ENCODE results near the gene JMJD8.
A peak's percentile ranks its signal among the peaks of the same experiment; 100 is the strongest.

The JMJD8 gene

GRCh38 chr16:726438-727290, 42.5 kb upstream of the JMJD8 start, which contains the start of the genes CCDC78 and HAGHL:
CCDC78 (minus strand) TSS chr16:726443; CDS start chr16:726367, 76 bp downstream.
HAGHL (plus strand) TSS chr16:727106; CDS start chr16:727510, 404 bp downstream.
- peaks cover 6% of the 10 kb centered on the region; the same call in 1 of the 2 replicates for H3K79me2 ChIP-seq (ENCODE audit: low read length)
- peak within 1 kb of the TSS; percentile 96 for H3K4me3 ChIP-seq (ENCODE audit: low read length)
- H3K9me3 ChIP-seq (replicated peaks; ENCODE audit: insufficient read depth, low read length), result no peaks in the 10 kb centered on the region
- no peaks in the 10 kb centered on the region for H3K36me3 ChIP-seq (replicated peaks; ENCODE audit: insufficient read depth, low read length)
- H3K9me2 ChIP-seq (replicated peaks; ENCODE audit: insufficient read depth, low read length), result no peaks in the 10 kb centered on the region
- H3K9ac ChIP-seq (ENCODE audit: low read length), result peak within 1 kb of the TSS; percentile 85
- H3K27me3 ChIP-seq (replicated peaks; ENCODE audit: insufficient read depth, low read length), result no peaks in the 10 kb centered on the region
- H3F3A ChIP-seq (ENCODE audit: insufficient read depth, low read length), result peaks cover 13% of the 10 kb centered on the region; the same call in 1 of the 2 replicates
- no peak for TF ChIP-seq EZH2 (optimal IDR thresholded peaks at IDR 0.05; ENCODE audit: low read depth, low read length)
- TF ChIP-seq CTCF (IDR thresholded peaks at IDR 0.05; ENCODE audit: low read length), result no peak
- TF ChIP-seq EZH2phosphoT487 (IDR thresholded peaks at IDR 0.05; ENCODE audit: low read length), result no peak
- H2AFZ ChIP-seq (ENCODE audit: low read length), result peak within 1 kb of the TSS; percentile 80
- peaks cover 3% of the 10 kb centered on the region for H3K4me1 ChIP-seq (ENCODE audit: low read length)
- peak within 1 kb of the TSS; percentile 100 for H3K4me2 ChIP-seq (ENCODE audit: low read depth, low read length)
- H4K20me1 ChIP-seq (ENCODE audit: insufficient read depth, low read length), result no peaks in the 10 kb centered on the region
- peak; percentile 74 for DNase-seq
- H3K27ac ChIP-seq (ENCODE audit: low read length), result peak within 1 kb of the TSS; percentile 43; the same call in 1 of the 2 replicates

- peak overlapping the region; percentile 20; the same call in 1 of the 2 replicates for H3K9ac ChIP-seq (ENCODE audit: low read length)
These were observed 42.0 kb upstream of the JMJD8 start for GRCh38 chr16:726188-726437.

GRCh38 chr16:725463-726187, 41.5 kb upstream of the JMJD8 start:
- H4K20me1 ChIP-seq (ENCODE audit: insufficient read depth, low read length), result no peaks in the 10 kb centered on the region
- H3K9me2 ChIP-seq (replicated peaks; ENCODE audit: insufficient read depth, low read length), result no peaks in the 10 kb centered on the region
- H3K9me3 ChIP-seq (replicated peaks; ENCODE audit: insufficient read depth, low read length), result no peaks in the 10 kb centered on the region
- H3K27ac ChIP-seq (ENCODE audit: low read length), result no peak overlapping the region
- no peak overlapping the region for H3K4me3 ChIP-seq (ENCODE audit: low read length)
- no peak for TF ChIP-seq EZH2phosphoT487 (IDR thresholded peaks at IDR 0.05; ENCODE audit: low read length)
- TF ChIP-seq CTCF (IDR thresholded peaks at IDR 0.05; ENCODE audit: low read length), result no peak
- no peak for TF ChIP-seq EZH2 (optimal IDR thresholded peaks at IDR 0.05; ENCODE audit: low read depth, low read length)
- H3K36me3 ChIP-seq (replicated peaks; ENCODE audit: insufficient read depth, low read length), result no peaks in the 10 kb centered on the region
- no peak overlapping the region for H3K9ac ChIP-seq (ENCODE audit: low read length)
- peak overlapping the region; percentile 96; the same call in 1 of the 2 replicates for H3K4me2 ChIP-seq (ENCODE audit: low read depth, low read length)
- peaks cover 5% of the 10 kb centered on the region for H3K4me1 ChIP-seq (ENCODE audit: low read length)
- DNase-seq, result no peak
- H3F3A ChIP-seq (ENCODE audit: insufficient read depth, low read length), result peaks cover 16% of the 10 kb centered on the region; the same call in 1 of the 2 replicates
- peaks cover 9% of the 10 kb centered on the region; the same call in 1 of the 2 replicates for H3K79me2 ChIP-seq (ENCODE audit: low read length)
- no peaks in the 10 kb centered on the region for H3K27me3 ChIP-seq (replicated peaks; ENCODE audit: insufficient read depth, low read length)
- H2AFZ ChIP-seq (ENCODE audit: low read length), result no peak overlapping the region

More at GRCh38 chr16:726188-726437, 42.0 kb upstream of the JMJD8 start:
- no peaks in the 10 kb centered on the region for H3K27me3 ChIP-seq (replicated peaks; ENCODE audit: insufficient read depth, low read length)
- H3F3A ChIP-seq (ENCODE audit: insufficient read depth, low read length), result peaks cover 13% of the 10 kb centered on the region; the same call in 1 of the 2 replicates
- H3K36me3 ChIP-seq (replicated peaks; ENCODE audit: insufficient read depth, low read length), result no peaks in the 10 kb centered on the region
- no peak overlapping the region for H3K27ac ChIP-seq (ENCODE audit: low read length)
- H3K4me2 ChIP-seq (ENCODE audit: low read depth, low read length), result peak overlapping the region; percentile 96
- H3K4me3 ChIP-seq (ENCODE audit: low read length), result peak overlapping the region; percentile 58
- no peaks in the 10 kb centered on the region for H4K20me1 ChIP-seq (ENCODE audit: insufficient read depth, low read length)
- peak overlapping the region; percentile 61; the same call in 1 of the 2 replicates for H2AFZ ChIP-seq (ENCODE audit: low read length)
- H3K79me2 ChIP-seq (ENCODE audit: low read length), result peaks cover 9% of the 10 kb centered on the region; the same call in 1 of the 2 replicates
- DNase-seq, result no peak
- no peaks in the 10 kb centered on the region for H3K9me3 ChIP-seq (replicated peaks; ENCODE audit: insufficient read depth, low read length)
- H3K9me2 ChIP-seq (replicated peaks; ENCODE audit: insufficient read depth, low read length), result no peaks in the 10 kb centered on the region
- no peak for TF ChIP-seq CTCF (IDR thresholded peaks at IDR 0.05; ENCODE audit: low read length)
- TF ChIP-seq EZH2phosphoT487 (IDR thresholded peaks at IDR 0.05; ENCODE audit: low read length), result no peak
- no peak for TF ChIP-seq EZH2 (optimal IDR thresholded peaks at IDR 0.05; ENCODE audit: low read depth, low read length)
- peaks cover 5% of the 10 kb centered on the region for H3K4me1 ChIP-seq (ENCODE audit: low read length)

All from MM.1S (cell line).